ENCODE measurements around the gene TPX2.
"Not testable (repeated sequence)": the region's sequence is repeated elsewhere in the genome, so short reads cannot be mapped to it uniquely, and the experiment has no call there.

The TPX2 gene

GRCh38 chr20:31719644-31720485 is 19.2 kb upstream of the TPX2 start:
- DNase-seq (ENCODE audit: low spot score), result no peak

GRCh38 chr20:31720486-31721407 is 18.3 kb upstream of the TPX2 start:
- DNase-seq (ENCODE audit: low spot score), result no peak

GRCh38 chr20:31721408-31722256 is 17.5 kb upstream of the TPX2 start:
- DNase-seq (ENCODE audit: low spot score), result no peak

- DNase-seq (ENCODE audit: low spot score), result peak; percentile 87
These were observed 16.6 kb upstream of the TPX2 start, which contains the start of gene BCL2L1 for GRCh38 chr20:31722257-31723068. TSS of gene BCL2L1 (minus strand) at chr20:31722868. CDS start at chr20:31722218, 650 bp downstream.

GRCh38 chr20:31723069-31723318 is 16.1 kb upstream of the TPX2 start:
- DNase-seq (ENCODE audit: low spot score), result no peak

GRCh38 chr20:31723319-31724078 is 15.6 kb upstream of the TPX2 start:
- DNase-seq (ENCODE audit: low spot score), result peak; percentile 99

GRCh38 chr20:31731321-31731717 is 7.8 kb upstream of the TPX2 start:
- DNase-seq (ENCODE audit: low spot score), result no peak

- DNase-seq (ENCODE audit: low spot score), result no peak
These were observed 474 bp downstream of the TPX2 start for GRCh38 chr20:31739550-31739977.

- DNase-seq (ENCODE audit: low spot score), result peak; percentile 58
These were observed 1.1 kb downstream of the TPX2 start for GRCh38 chr20:31740208-31740607.

GRCh38 chr20:31740656-31741323 is 1.7 kb downstream of the TPX2 start:
- no peak for DNase-seq (ENCODE audit: low spot score)

GRCh38 chr20:31746068-31746878 is 7.2 kb downstream of the TPX2 start:
- DNase-seq (ENCODE audit: low spot score), result no peak

- not testable (repeated sequence) for DNase-seq (ENCODE audit: low spot score)
These were observed 7.9 kb downstream of the TPX2 start for GRCh38 chr20:31747028-31747427.

GRCh38 chr20:31747640-31748039 is 8.6 kb downstream of the TPX2 start:
- no peak for DNase-seq (ENCODE audit: low spot score)

GRCh38 chr20:31749223-31749622 is 10.1 kb downstream of the TPX2 start:
- DNase-seq (ENCODE audit: low spot score), result no peak

GRCh38 chr20:31751126-31751525 is 12.0 kb downstream of the TPX2 start:
- peak; percentile 71 for DNase-seq (ENCODE audit: low spot score)

GRCh38 chr20:31757254-31757653 is 18.2 kb downstream of the TPX2 start:
- no peak for DNase-seq (ENCODE audit: low spot score)

GRCh38 chr20:31758521-31758920 is 19.4 kb downstream of the TPX2 start:
- DNase-seq (ENCODE audit: low spot score), result no peak

GRCh38 chr20:31758991-31759390 is 19.9 kb downstream of the TPX2 start:
- no peak for DNase-seq (ENCODE audit: low spot score)

All from hepatic stellate cell (primary cell).